Retinal pigment epithelial cell (primary cell): ENCODE data around the gene PRKAR2B.
A peak's percentile ranks its signal among the peaks of the same experiment; 100 is the strongest.
"Not testable (repeated sequence)": the region's sequence is repeated elsewhere in the genome, so short reads cannot be mapped to it uniquely, and the experiment has no call there.

Experiments
- DNase-seq: peaks from one replicate; pipeline ENCODE4 v3.0.0-alpha.2; 2010; ENCODE audit warnings: low read depth
- H3K4me3 ChIP-seq: 2 replicates; pipeline ENCODE4 v1.5.1; 2011; ENCODE audit warnings: mild to moderate bottlenecking, low read length, control low read depth, moderate library complexity
- TF ChIP-seq, protein P1 (sequence below): conservative IDR thresholded peaks from 2 replicates; pipeline ENCODE4 v1.5.1; 2011; ENCODE audit warnings: low read depth, low read length, control low read depth, inconsistent platforms

Gene PRKAR2B

DNA sequence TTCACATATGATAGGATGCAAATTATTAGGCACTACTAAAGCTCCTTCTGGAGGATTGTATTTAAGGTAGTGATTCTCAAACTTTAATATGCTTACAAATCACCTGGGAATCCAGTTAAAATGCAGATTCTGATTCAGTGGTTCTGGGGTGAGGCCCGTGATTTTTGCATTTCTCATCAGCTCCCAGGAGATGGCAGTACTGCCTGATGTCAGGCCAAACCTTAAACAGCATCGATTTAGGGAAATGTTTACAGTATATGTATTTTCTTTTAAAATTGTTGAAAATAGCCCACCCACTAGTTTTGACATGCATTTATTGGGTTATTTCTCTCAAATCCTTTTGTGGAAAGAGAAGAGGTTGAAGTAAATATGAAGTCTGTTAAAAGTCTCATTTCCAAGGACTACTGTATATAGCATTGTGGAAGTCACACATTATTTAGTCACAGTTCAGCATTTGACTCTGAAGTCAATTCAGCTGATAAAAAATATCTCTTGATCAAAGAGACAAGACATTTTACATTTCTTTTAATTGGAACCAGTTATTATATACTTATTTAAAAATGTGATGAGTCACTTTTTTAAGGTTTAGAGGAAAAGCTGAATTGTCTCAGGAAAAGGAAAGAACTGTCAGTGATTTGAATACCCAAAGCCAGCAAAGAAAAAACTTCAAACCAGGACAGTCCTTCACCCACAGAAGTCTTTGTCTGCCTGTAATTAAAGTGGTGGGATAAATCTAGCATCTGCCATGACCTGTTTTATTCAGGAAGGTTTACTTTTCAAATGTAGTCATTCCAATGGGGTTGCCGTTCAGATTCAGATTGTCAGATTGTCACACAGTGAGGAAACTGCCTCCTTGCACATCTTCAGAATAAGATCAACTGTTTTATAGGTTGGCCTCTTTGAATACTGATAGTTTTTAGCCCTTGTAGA, 103.2 kb downstream of the PRKAR2B start:
- TF ChIP-seq, protein P1, sequence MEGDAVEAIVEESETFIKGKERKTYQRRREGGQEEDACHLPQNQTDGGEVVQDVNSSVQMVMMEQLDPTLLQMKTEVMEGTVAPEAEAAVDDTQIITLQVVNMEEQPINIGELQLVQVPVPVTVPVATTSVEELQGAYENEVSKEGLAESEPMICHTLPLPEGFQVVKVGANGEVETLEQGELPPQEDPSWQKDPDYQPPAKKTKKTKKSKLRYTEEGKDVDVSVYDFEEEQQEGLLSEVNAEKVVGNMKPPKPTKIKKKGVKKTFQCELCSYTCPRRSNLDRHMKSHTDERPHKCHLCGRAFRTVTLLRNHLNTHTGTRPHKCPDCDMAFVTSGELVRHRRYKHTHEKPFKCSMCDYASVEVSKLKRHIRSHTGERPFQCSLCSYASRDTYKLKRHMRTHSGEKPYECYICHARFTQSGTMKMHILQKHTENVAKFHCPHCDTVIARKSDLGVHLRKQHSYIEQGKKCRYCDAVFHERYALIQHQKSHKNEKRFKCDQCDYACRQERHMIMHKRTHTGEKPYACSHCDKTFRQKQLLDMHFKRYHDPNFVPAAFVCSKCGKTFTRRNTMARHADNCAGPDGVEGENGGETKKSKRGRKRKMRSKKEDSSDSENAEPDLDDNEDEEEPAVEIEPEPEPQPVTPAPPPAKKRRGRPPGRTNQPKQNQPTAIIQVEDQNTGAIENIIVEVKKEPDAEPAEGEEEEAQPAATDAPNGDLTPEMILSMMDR: peak; percentile 76
- no peak overlapping the region for H3K4me3 ChIP-seq
- no peak for DNase-seq

DNA sequence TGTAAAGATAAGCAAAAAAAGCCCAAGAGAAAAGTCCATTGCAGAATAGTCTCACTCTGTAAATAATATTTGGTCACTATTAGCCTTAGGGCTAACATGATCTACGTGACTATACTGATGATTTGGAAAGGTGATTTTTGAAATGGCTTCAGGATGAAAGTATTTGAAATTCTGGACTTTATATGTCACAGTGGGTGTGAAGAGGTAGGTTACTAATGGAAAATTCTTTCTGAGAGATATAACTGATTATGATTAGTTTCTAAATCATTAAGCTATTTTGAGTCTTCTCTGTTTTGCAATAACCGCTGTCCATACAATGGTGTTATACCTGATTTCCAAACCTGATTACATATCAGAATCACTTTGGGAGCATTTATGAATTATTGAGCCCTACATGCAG, 104.2 kb downstream of the PRKAR2B start:
- TF ChIP-seq, protein P1: no peak
- H3K4me3 ChIP-seq: no peak overlapping the region
- no peak for DNase-seq

DNA sequence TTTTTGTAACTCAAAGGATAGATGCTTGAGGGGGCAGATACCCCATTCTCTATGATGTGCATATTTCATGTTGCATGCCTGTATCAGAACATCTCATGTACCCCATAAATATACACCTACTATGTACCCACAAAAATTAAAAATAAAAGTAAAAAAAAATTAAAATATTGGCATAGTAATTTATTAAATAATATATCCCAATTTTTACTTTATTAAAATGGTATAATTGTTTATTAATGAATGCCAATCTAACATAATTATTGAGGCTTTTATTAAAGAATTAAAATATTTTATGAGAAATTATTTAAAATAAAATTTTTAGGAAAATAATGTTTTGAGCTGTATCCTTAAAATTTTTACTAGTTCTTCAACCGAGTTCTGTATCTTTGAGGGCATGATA, 105.4 kb downstream of the PRKAR2B start:
- TF ChIP-seq, protein P1: no peak
- H3K4me3 ChIP-seq: no peak overlapping the region
- no peak for DNase-seq

DNA sequence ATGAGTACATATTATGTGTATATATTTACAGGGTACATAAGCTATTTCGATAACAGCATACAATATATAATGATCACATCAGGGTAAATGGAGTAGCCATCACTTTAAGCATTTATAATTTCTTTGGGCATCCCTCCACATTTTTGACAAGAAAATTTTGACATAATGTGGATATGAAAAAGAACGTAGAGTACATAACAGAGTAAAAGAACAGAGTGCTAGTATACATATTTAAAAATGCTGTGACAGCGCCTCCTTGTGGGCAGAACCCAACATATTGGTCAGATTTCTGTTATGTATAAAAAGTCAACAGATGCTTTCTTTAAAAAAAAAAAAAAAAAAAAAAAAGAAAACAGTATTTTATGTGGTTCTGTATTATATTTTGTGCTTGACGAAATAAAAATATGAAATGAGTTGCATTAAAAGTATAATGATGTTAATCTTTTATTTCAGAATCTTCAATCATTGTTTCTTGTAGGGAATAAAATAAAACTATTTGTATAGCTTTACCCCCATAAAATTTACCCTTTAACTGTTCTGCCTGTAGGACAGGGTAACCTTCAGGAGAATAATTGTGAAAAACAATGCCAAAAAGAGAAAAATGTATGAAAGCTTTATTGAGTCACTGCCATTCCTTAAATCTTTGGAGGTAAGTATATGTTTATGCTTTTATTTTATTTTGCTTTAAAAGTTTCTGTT, 106.0 kb downstream of the PRKAR2B start:
- DNase-seq: no peak
- TF ChIP-seq, protein P1: peak; percentile 57
- no peak overlapping the region for H3K4me3 ChIP-seq

DNA sequence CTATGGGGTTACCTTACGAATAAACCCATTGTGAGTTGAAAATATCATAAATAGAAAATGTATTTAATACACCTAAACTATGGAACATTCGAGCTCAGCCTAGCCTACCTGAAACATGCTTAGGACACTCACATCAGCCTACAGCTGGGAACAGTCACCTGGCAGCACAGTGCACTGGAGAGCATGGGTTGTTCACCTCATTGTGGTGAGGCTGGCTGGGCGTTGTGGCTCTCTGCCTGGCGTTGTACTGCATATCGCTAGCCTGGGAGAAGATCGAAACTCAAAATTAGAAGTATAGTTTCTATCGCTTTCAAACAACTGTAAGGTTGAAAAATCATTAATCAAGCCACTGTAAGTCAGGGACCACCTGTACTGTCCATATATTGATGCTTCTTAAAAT, 107.0 kb downstream of the PRKAR2B start:
- no peak for DNase-seq

DNA sequence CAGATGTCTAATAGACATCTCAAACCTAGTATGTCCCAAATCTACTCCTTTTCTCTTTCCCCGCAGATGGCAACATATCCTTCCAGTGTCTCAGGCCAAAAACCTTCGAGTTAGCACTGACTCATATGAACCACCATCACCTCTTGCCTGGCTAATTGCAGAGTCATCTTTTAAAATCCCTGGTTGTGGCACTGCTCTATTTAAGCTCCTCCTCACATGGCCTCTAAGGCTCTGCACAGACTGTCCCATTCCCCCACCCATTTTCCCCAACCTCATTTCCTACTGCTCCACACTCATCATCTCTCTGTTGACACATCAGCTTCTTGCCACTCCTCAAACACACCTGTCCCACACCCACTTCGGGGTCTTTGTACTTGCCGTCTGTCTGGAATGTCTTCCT, 107.5 kb downstream of the PRKAR2B start:
- DNase-seq: no peak
- TF ChIP-seq, protein P1: no peak
- H3K4me3 ChIP-seq: no peak overlapping the region

More for the DNA sequence above, 107.0 kb downstream of the PRKAR2B start:
- TF ChIP-seq, protein P1: no peak
- H3K4me3 ChIP-seq: no peak overlapping the region

DNA sequence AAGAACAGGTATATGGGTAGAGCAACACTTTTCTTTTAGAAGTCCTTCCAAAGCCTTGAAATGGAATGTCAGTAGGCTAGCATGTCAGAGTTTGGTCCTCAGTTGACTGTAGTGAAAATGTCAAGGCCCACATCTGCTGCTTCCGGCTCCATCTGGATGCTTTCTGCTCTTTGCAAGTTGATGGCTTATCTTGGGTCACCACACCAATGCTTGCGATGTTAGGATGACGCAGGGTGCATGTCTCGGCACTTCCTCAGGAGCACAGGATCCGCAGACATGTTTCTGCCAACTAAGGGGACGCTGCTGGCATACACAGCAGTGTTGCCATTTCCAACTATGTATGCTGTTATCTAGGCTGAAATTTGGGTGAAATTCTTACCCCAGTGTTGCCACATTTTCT, 110.3 kb downstream of the PRKAR2B start:
- no peak overlapping the region for H3K4me3 ChIP-seq
- DNase-seq: no peak
- TF ChIP-seq, protein P1: no peak

DNA sequence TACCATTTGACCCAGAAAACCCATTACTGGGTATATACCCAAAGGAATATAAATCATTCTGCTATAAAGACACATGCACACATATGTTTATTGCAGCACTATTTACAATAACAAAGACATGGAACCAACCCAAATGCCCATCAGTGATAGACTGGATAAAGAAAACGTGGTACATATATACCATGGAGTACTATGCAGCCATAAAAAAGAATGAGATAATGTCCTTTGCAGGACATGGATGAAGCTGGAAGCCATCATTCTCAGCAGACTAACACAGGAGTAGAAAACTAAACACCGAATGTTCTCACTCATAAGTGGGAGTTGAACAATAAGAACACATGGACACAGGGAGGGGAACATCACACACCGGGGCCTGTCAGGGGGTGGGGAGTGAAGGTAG, 111.2 kb downstream of the PRKAR2B start:
- H3K4me3 ChIP-seq, DNase-seq: not testable (repeated sequence)
